Retina (tissue), 1 donor: ENCODE data around the gene CPEB3.
"Not testable (repeated sequence)": the region's sequence is repeated elsewhere in the genome, so short reads cannot be mapped to it uniquely, and the experiment has no call there.

ENCODE experiments used
- DNase-seq: peaks from one replicate; pipeline ENCODE4 v3.0.0-alpha.2; 2016

CPEB3 gene

DNA sequence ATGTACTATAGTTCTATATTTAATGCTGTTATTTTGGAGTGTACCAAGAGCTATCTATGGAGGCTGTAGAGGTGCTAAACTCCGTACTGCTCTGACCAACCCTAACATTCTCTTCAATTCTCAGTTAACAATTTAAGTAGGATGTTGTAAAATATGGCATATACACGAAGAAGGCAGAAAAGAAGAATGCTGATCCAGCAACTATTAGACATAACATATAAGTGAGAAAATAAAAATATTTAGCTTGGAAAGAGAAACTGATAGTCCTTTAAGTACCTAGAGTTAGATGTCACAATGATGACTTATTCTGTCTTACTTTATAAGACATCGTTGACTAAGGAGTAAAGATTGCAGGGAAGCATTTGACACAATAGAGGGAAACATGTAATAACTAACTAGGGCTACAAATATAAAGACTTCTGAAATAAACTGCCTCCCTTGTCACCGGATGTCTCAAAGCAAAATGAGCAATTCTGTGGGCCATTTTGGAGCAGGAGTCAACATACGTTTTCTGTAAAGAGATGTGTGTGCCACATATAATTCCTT is 159.5 kb downstream of the CPEB3 start:
- DNase-seq, result no peak

DNA sequence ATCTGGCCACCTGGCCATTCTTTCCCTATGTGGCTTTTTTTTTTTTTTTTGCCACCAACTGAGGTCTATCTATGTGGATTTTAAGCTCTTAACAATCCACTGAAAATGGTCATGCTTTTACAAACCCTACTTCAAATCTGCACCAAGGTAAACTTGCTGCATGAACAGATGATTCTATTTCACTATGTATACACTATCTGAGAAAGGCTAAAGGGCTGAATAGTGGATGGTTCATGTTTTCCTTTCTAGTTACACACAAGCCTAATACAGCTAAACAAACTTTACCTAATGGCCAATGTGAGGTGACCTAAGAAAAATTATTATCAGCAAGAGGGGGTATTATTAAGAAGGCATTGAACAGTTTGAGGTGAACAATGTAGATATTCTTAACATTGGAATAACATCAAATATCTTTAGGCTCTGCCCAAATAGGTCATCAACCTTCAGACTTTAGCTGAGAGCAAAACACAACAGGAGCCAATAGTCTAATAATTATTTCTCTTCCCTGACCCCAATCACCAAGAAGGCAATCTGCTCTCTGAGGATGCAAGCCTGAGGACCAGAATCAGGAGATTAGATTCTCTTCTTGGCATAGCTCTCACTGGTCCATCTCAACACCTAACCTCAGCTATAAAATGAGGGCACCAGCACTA is 160.1 kb downstream of the CPEB3 start:
- no peak for DNase-seq

DNA sequence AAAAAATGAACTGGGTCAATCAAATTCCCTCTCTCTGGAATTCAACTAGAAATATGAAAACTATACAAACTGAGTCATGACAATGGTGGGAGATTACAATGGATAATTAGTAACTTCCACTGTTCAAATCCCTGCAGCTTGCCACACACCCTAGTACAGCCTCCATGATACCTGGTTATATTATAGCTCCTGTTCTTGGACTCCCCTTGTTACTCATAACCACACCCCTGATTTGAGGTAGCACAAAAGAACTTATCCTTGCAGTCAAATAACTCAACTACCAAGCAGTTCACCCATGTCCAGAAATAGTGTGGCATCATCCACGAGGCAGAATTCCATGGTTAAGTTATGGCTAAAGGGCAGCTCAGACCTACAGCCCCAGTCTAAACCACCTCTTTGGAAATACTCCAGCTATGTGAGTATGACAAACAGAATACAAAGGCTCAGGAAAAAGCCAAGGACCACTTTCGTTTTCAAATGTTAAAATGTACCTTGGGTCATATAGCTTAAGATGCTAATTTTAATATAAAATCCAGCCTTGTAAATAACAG is 164.7 kb downstream of the CPEB3 start:
- DNase-seq, result no peak

DNA sequence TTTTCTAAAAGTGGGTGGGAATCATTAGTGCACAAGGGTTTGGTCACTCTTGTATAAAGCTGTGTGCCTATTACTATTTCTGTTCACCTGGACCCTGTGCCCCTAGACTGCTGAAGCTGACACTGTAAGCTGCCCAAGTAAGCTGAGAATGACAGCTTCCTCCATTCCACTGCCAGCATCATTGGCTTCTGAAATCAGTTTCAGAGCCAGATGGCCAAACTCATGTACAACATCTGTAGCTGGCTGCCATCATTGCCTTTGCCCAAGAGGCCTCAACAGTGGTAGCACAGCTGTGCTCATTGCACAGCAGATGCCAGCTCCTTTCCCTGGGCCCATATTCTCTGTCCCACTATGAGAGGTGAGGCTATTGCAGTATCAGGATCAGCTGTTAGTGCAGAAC is 165.7 kb downstream of the CPEB3 start:
- DNase-seq, result no peak

DNA sequence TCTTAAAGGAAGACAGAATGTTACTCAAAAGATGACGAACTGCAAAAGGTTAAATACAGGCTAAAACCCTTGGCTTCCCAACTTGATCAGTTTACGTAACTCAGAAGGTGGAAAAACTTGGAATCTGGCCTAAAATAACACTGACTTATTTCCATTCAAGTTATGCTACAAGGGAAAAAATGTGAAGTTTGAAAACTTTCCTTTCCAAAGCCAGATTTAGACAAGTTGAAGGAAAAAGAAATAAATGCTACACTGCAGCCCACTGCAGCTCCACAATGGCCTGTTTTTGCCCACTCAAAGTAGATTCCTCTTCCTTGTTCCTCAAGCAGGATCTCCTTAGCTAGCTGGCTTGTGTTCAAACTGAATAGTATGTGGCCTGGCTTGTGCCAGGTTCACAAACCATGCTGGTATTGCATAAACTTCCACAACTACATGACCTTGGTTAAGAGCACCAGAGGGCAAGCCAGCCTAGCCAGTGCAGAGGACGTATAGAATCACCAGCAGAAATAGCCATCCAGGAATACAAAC is 166.2 kb downstream of the CPEB3 start:
- DNase-seq, result no peak

DNA sequence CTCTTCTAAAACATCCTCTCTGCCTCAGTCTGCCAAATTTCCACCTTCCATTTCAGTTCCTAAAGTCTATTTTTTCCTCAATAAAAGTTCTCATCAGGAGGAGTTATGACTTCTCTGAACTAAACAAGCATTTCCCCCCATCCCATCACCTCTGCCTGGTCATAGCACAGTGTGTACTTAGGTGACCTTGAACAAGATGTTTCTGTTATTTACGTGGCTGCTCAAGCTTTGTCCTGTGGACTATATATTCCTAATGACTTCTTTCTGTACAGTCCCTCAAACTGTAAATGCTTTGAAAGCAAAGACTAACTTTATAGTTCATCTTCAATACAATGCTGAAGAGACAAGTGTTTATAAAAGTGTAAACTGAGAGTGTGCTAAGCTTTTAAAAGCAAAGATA is 166.9 kb downstream of the CPEB3 start:
- DNase-seq, result no peak

DNA sequence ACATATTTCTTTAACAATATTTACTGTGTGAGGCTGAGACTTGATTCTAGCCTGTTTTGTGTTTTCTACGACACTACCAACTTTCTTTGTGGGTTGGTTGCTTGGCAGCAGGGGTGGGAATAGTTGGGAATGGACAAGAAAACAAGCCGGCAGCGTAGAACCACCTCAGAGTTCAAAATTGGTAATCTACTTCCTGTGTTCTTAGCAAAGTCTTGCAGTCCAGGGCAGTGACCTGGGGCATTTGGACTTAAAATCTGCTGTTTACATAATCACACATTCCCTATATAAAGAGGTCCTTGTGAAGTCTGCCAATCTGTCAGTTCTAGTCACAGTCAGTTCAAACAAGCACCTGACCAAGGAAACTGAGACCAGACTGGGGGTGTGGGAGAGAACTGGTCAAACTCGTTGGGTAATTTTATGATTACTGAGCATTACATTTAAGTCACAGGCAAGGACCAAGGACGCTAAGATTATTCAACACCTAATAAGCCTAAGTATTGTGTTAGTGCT is 167.9 kb downstream of the CPEB3 start:
- DNase-seq, result no peak

DNA sequence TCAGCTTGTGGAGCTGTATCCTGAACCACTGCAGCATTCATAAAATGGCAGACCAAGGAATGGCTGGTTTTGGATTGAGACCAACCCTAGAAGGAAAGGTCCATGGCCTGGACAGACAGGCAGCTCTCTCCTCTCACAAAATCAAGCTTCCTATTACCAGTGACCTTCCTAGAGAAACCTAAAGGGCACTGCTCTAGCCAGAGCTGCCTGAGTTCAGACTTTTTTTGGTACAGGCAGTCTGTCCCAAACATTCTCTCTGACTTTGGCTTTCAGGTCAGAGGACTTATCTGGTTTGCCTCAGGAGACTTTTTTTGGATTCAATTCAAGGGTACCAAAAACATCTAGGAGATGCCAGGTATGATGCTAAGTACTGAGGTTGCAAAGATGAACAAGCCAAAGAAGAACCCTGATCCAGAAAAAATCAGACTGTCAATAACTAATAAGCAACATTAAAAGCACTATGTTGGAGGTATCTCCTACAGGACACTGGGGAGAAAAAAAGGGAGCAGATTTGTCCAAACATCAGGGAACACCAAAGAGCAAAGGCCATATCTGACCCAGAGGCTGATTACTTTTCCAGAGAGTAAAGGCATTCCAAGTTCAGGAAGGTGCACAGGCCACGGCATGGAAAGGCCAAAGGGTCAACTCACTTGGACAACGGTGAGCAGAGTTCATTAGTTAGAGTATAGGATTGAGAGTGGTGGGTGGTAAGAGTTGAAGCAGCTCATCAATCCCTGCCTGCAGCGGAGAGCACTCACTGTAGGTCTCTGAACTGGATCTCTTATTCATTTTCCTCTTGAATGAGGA is 169.0 kb downstream of the CPEB3 start:
- no peak for DNase-seq

DNA sequence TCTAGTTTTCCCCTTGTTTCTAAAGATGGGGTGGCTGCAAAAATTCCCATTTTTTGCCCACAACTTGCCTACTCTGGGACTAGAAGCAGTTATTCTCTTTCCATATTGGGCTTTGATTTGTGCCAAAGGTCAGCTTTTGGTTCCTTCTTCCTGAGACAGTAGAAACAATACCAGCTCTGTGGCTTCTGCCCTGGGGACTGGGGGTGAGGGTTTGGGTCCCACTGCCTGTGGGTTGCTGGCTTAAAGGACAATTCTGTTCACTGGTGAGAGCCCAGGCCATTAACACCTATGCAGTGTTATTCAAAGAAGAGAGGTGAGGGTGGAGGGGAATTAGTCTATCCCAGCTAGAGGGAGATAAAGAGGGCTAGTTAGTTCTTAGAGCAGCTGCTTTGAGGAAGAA is 171.5 kb downstream of the CPEB3 start:
- no peak for DNase-seq

DNA sequence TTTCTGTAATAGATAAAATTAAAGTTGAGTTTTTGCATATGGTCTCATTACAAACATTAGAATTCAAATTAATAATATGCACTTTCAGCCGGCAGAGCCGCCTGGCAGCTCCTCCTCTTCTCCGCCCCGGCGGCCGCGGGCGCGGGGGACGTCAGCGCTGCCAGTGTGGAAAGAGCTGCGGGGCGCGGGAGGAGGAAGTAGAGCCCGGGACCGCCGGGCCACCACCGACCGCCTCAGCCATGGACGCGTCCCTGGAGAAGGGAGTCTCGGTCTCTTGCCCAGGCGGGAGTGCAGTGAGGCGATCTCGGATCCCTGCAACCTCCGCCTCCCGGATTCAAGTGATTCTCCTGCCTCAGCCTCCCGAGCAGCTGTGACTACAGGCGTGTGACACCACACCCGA is 176.0 kb downstream of the CPEB3 start:
- DNase-seq, result not testable (repeated sequence)

DNA sequence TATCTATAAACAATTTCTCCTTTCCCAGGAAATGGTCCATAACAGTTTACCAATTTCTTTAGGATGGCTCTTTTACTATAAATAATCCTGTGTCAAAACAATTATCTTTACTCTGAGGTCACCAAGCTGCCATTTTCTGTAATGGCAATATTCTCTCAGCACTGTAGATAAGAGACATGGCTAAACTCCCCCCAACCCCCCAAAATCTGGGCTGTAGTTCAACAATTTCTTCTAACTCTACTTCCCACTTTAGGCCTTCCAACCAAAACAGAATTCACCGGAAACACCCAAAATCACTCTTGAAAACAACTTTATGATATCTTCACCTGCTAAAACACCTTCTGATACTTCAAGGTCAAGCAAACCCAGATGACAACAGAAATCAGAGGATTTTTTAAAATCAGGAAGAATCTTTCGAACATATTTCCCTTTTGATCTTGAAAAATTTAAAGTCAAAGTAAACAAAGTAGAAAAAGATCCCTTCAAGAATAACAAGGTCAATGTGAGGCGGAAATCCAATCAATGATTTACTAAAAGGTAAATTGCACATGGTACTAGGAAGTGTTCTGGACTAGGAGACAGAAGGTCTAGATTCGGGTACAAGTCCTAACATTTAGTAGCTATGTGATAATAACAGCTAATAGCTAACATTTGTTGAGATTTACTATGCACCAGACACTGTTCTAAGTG is 176.8 kb downstream of the CPEB3 start:
- no peak for DNase-seq

DNA sequence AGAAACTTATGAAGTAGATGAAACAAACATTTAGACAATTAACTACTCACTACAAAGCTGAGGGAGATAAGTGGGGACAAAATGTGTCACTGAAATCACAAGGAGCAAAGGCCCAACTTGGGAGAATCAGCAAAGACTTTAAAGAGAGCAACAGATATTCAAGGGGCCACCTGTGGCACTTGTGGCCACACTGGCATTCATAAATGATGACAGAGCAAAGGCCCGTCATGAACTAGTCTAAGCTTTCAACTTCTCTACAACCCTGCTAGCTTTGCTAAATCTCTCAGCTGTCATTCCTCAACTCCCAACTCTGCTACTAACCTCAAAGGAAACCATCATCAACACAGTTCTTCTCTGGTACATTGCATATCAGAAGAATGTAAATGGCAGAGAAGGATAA is 178.4 kb downstream of the CPEB3 start:
- no peak for DNase-seq

DNA sequence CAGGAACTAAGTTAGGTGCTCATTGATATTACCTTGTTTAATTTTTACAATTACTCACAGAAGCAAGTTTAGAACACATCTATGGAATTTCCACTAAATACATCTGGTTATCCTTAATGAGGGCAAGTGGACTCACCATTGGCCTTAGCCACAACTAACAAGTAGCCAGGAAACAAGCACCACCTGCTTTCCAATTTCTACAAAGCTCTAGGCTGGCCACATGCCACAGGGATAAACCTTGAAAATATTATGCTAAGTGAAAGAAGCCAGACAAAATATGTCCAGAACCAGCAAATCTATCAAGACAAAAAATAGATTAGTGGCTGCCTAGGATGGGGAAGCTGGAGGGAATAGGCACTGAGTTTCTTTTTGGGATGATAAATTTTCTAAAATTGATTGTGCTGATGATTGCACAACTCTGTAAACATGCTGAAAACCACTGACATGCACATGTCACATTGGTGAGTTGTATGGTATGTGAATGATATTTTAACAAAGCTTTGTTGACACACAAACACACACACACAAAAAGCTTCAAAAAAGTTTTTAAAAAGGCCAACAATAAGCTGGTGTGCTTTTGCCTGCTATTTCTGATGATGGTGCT is 179.4 kb downstream of the CPEB3 start:
- DNase-seq, result no peak

DNA sequence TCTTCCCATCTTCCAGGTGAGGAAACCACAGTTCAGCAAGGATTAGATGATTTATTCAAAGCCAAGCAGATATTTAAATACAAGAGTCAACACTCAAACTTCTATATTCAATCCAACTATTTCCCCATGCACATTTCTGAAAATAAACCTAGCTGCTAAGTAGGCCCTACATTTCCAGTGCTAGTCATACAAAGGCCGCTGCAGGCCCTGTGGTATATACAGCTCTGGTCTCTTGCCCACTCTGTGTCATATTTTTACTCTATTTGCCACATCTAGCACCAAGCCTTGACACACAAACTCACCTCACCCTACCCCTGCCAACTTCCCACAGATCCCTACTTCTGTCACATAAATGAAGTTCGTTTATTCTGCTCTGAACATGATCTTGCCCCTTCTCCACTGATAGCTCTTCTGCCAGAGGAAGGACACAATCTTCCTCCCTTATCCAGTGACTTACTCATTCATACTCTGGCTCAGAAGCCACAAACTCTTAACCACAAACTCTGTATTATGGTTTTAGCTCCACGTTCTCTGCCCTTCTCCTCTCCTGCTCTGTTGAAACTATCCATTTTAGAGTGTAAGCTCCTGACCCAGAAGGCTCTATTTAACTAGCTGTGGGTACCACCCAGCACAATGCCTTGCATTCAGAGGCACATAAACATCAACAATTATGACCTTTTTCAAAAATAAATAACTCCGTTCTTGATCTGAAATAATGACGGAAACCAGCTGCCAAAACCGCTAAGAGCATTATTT is 180.7 kb downstream of the CPEB3 start:
- DNase-seq, result no peak

DNA sequence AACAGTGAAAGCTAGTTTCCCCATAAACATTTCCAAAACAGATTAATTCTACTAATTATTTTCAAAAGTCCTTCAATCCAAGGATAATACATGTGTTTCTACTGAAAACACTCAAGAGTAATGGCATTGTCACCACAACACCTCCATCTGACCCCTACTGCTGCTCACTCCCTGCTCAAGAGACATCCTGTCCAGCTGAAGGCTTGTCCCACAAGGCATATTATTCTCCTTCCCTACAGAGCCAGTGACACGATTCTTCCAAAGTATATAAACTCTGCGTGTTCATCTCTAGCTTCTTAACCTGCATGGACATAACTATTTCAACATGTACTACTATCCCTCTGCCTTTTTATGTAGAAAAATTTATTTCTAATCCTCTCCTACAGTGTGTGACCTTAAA is 182.1 kb downstream of the CPEB3 start:
- no peak for DNase-seq

DNA sequence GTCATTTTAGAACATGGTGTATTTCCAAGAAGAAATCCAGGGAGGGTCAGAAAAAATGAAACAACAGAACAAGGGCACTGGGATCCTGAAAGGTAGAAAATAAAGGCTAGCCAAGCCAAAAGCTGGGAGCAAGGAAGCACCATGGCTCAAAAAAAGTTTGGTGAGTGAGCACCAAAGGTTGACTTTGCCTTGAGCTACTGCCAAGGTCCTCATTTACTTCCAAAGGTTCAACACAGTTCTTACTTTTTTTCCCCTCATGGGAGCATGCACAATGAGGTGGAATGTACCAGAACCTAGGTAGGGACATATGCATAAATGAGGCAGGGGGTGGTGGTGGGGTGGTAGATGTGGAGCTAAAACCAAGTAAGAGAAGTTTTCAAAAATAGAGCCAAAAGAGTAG is 182.8 kb downstream of the CPEB3 start:
- no peak for DNase-seq

DNA sequence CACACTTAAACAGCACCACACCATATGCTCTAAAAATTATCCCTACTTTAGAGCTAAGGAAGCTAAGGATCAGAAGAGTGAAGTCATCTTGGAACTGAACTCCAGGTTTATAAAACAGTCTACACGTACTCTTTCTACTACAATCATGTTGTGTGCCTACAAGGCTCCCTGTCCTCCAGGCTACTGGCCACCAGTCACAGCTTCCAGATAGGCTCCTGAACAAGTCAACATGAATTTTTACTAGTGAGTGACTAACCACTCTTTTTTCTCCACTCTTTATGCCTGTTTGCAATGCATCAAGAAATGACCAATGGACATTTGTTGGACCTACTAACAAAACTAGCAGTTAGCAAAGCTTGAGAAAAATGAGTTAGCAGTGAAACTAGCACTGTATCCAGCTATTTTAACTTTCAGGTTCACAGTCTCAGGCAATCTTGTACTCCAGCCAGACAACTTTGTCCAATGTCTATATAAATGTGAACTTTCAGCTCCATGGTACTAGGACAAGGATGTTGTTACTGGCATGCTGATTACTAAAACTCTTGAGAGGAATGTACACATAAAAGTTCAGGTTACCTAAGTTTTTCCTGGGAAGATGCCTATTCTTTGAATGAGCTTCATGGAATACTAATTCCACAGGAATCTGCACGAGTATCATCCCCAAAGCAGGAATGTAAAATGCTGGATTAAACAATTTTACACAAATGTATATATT is 187.3 kb downstream of the CPEB3 start:
- no peak for DNase-seq

DNA sequence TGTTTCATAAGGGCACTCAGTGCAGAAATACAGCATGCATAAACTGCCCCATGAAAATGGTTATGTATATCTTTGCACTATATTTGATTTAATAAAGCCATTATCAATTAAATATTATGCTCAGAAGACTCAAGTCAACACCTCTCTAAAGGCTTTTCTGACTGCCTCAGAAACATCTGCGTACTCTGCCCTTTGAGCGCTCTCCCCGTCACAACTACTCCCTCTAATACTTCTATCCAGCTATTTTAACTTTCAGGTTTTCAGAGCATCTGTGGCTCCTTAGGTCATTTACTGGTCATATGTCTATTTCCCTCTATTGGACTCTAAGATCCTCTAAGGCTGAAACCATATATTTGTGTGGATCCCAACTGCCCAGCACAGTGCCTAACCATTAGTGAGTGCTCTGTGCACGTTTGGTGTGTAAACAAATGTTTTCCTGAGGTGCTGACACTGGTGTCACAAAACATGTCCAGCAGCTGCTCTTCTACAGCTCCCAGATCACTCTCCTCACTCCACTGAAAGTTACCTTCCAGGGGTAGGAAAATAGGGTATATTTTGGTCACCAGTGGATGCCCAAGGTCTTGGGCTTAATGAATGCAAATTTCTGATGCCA is 188.2 kb downstream of the CPEB3 start:
- no peak for DNase-seq

DNA sequence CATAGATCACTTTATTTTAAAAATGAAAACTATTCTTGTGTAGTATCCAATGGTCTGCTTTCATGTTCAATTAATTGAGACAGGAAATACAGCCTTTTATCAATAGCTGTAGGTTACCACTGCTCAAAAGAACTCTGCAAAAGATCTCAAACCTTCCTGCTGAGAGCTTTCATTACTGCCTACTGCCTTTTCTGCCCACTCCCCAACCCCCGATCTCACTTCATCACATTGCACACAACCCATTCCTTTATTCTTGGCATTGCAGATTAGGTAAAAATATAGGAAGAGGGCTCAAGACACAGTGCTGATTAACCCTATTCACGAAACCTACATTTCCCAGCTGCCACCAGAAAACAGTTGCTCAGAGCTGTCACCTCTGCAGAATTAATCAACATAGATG is 195.9 kb downstream of the CPEB3 start:
- DNase-seq, result no peak

DNA sequence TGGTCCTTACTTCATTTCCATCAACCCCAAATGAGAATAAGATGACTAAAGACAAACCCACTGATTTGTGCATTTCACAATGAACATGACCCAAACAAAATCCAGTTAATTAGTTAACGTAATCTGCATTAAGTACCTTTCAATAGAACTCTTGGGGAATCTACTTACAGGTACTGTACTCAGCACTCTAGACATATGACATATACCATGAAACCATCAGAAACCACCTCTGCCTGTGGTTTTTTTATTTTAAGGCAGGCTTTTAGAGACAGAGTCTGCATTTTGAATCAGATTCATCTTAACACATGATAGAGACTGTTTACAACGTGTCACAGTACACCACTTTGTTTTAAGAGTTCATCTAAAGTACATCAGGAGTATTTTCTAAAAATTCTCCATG is 198.9 kb downstream of the CPEB3 start:
- no peak for DNase-seq
